ENCODE data around the gene HLA-DQA2. TPM values are rescaled to one million over a fixed set of nuclear protein-coding genes. Genes with fewer than 3 reads are reported as not detected.

HLA-DQA2 gene
- polyA plus RNA-seq, 1 donor (not counting 4 experiments of a cell fraction or from before 2014, with no cell fraction given): not detected

- no peak for FAIRE-seq
- Histone ChIP-seq H3K4me3 (ENCODE audit: control insufficient read depth in 2 of 3, extremely low read depth in 1 of 3, insufficient read depth in 2 of 3, low read depth in 1 of 3, low read length in 3 of 3) (no peak overlapping the region), H3K27ac (ENCODE audit: control insufficient read depth, insufficient read depth, low read length) (no peak overlapping the region), H3K36me3 (ENCODE audit: control insufficient read depth in 2 of 2, extremely low read depth in 1 of 2, insufficient read depth in 2 of 2, low read length in 2 of 2) (no peaks in the 10 kb centered on the region), H3K27me3 (ENCODE audit: control insufficient read depth, extremely low read depth, insufficient read depth, low read length) (peaks cover 22% of the 10 kb centered on the region), H2AFZ (ENCODE audit: control insufficient read depth, low read length) (no peak overlapping the region), H3K9me3 (ENCODE audit: control insufficient read depth, low read depth, low read length) (no peaks in the 10 kb centered on the region), H4K20me1 (ENCODE audit: control insufficient read depth, extremely low read depth, insufficient read depth, low read length) (no peaks in the 10 kb centered on the region), H3K4me1 (ENCODE audit: control insufficient read depth, extremely low read depth, insufficient read depth, low read length) (no peaks in the 10 kb centered on the region), H3K79me2 (ENCODE audit: control insufficient read depth, insufficient read depth, low read length) (no peaks in the 10 kb centered on the region), H3K4me2 (ENCODE audit: control insufficient read depth, extremely low read depth, insufficient read depth, low read depth, low read length) (no peak overlapping the region), H3K9ac (ENCODE audit: control insufficient read depth, extremely low read depth, insufficient read depth, low read length) (no peak overlapping the region), H3K9me1 (ENCODE audit: control insufficient read depth, extremely low read depth, insufficient read depth, low read length) (no peaks in the 10 kb centered on the region)
- DNase-seq (ENCODE audit: low read depth, low spot score): no peak
- dilution Hi-C loops (cut with MboI; ENCODE audit: extremely low pct_ligation_motif_present, low sequenced_read_pairs): no loop called here
- TF ChIP-seq EZH2 (IDR thresholded peaks at IDR 0.05; ENCODE audit: low read length): no peak
- TF ChIP-seq, protein P1, sequence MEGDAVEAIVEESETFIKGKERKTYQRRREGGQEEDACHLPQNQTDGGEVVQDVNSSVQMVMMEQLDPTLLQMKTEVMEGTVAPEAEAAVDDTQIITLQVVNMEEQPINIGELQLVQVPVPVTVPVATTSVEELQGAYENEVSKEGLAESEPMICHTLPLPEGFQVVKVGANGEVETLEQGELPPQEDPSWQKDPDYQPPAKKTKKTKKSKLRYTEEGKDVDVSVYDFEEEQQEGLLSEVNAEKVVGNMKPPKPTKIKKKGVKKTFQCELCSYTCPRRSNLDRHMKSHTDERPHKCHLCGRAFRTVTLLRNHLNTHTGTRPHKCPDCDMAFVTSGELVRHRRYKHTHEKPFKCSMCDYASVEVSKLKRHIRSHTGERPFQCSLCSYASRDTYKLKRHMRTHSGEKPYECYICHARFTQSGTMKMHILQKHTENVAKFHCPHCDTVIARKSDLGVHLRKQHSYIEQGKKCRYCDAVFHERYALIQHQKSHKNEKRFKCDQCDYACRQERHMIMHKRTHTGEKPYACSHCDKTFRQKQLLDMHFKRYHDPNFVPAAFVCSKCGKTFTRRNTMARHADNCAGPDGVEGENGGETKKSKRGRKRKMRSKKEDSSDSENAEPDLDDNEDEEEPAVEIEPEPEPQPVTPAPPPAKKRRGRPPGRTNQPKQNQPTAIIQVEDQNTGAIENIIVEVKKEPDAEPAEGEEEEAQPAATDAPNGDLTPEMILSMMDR (optimal IDR thresholded peaks at IDR 0.05 in 1 of 3, IDR thresholded peaks at IDR 0.05 in 1 of 3, conservative IDR thresholded peaks at IDR 0.05 in 1 of 3; ENCODE audit: extremely low read depth in 1 of 3, insufficient read depth in 2 of 3, low read length in 3 of 3): no peak
Measured at GRCh38 chr6:32764048-32764447, 22.9 kb downstream of the HLA-DQA2 start.

GRCh38 chr6:32772656-32773055 lies 31.5 kb downstream of the HLA-DQA2 start:
- Histone ChIP-seq H3K4me2 (ENCODE audit: control insufficient read depth, extremely low read depth, insufficient read depth, low read depth, low read length) (no peak overlapping the region), H4K20me1 (ENCODE audit: control insufficient read depth, extremely low read depth, insufficient read depth, low read length) (no peaks in the 10 kb centered on the region), H2AFZ (ENCODE audit: control insufficient read depth, low read length) (no peak overlapping the region), H3K4me1 (ENCODE audit: control insufficient read depth, extremely low read depth, insufficient read depth, low read length) (peaks cover 21% of the 10 kb centered on the region), H3K79me2 (ENCODE audit: control insufficient read depth, insufficient read depth, low read length) (no peaks in the 10 kb centered on the region), H3K27ac (ENCODE audit: control insufficient read depth, insufficient read depth, low read length) (no peak overlapping the region), H3K9me1 (ENCODE audit: control insufficient read depth, extremely low read depth, insufficient read depth, low read length) (no peaks in the 10 kb centered on the region), H3K27me3 (ENCODE audit: control insufficient read depth, extremely low read depth, insufficient read depth, low read length) (no peaks in the 10 kb centered on the region), H3K9me3 (ENCODE audit: control insufficient read depth, low read depth, low read length) (no peaks in the 10 kb centered on the region), H3K36me3 (ENCODE audit: control insufficient read depth in 2 of 2, extremely low read depth in 1 of 2, insufficient read depth in 2 of 2, low read length in 2 of 2) (no peaks in the 10 kb centered on the region), H3K4me3 (ENCODE audit: control insufficient read depth in 2 of 3, extremely low read depth in 1 of 3, insufficient read depth in 2 of 3, low read depth in 1 of 3, low read length in 3 of 3) (no peak overlapping the region), H3K9ac (ENCODE audit: control insufficient read depth, extremely low read depth, insufficient read depth, low read length) (no peak overlapping the region)
- no peak for FAIRE-seq
- dilution Hi-C loops (cut with MboI; ENCODE audit: extremely low pct_ligation_motif_present, low sequenced_read_pairs): no loop called here
- DNase-seq (ENCODE audit: low read depth, low spot score): no peak
- TF ChIP-seq EZH2 (IDR thresholded peaks at IDR 0.05; ENCODE audit: low read length): no peak
- TF ChIP-seq, protein P1 (optimal IDR thresholded peaks at IDR 0.05 in 1 of 3, IDR thresholded peaks at IDR 0.05 in 1 of 3, conservative IDR thresholded peaks at IDR 0.05 in 1 of 3; ENCODE audit: extremely low read depth in 1 of 3, insufficient read depth in 2 of 3, low read length in 3 of 3): no peak
